ENCODE results near the gene POLG. TPM values are rescaled to one million over a fixed set of nuclear protein-coding genes. Genes with fewer than 3 reads are reported as not detected.
A peak's percentile ranks its signal among the peaks of the same experiment; 100 is the strongest.

POLG gene
- total and polyA plus RNA-seq, 2 experiments from 2014 or later = 28.8 to 74.1 TPM

GRCh38 chr15:89358435-89358754, 23.8 kb upstream of the POLG start:
- H3K27ac ChIP-seq (ENCODE audit: low read depth) = no peak overlapping the region
- H3F3A ChIP-seq (replicated peaks; ENCODE audit: low read depth) = peaks cover 10% of the 10 kb centered on the region; the same call in 1 of the 2 replicates
- no peak overlapping the region for H2AFZ ChIP-seq
- DNase-seq (ENCODE audit: low spot score) (peak; percentile 72), ATAC-seq (peak; percentile 46; the same call in 2 of the 3 replicates)
- no peaks in the 10 kb centered on the region for H3K9me2 ChIP-seq (ENCODE audit: insufficient read depth)
- peaks cover 18% of the 10 kb centered on the region for H3K4me1 Mint-ChIP-seq
- peak overlapping the region; percentile 65 for H3K4me3 Mint-ChIP-seq
- H3K36me3 Mint-ChIP-seq (ENCODE audit: low read depth) = peaks cover 3% of the 10 kb centered on the region; the same call in 1 of the 3 replicates
- H4K20me1 ChIP-seq (replicated peaks; ENCODE audit: insufficient read depth) = peaks cover 10% of the 10 kb centered on the region
- H3K27me3 Mint-ChIP-seq (ENCODE audit: insufficient read depth, low read depth, poor library complexity) = peaks cover 81% of the 10 kb centered on the region
- no peaks in the 10 kb centered on the region; the same call in 2 of the 3 replicates for H3K9me3 Mint-ChIP-seq
- H3K27me3 ChIP-seq (ENCODE audit: insufficient read depth) = peaks cover 94% of the 10 kb centered on the region
- peak overlapping the region; percentile 86; the same call in 1 of the 2 replicates for H3K4me2 ChIP-seq
- TF ChIP-seq CREB1 (CRISPR knock-in tag; IDR thresholded peaks at IDR 0.05; ENCODE audit: low read depth) = no peak
- peak overlapping the region; percentile 68 for H3K4me3 ChIP-seq
- H3K79me2 ChIP-seq (replicated peaks; ENCODE audit: insufficient read depth) = no peaks in the 10 kb centered on the region
- H3K36me3 ChIP-seq (ENCODE audit: insufficient read depth) = no peaks in the 10 kb centered on the region
- peaks cover 21% of the 10 kb centered on the region; the same call in 1 of the 2 replicates for H3K4me1 ChIP-seq (ENCODE audit: insufficient read depth)
- H3K27ac Mint-ChIP-seq = no peak overlapping the region

GRCh38 chr15:89356634-89357298, 22.1 kb upstream of the POLG start:
- Histone ChIP-seq H3K9me2 (ENCODE audit: insufficient read depth) (no peaks in the 10 kb centered on the region), H3K4me3 (no peak overlapping the region), H3K4me1 (ENCODE audit: insufficient read depth) (peaks cover 18% of the 10 kb centered on the region; the same call in 1 of the 2 replicates), H3K27me3 (ENCODE audit: insufficient read depth) (peaks cover 81% of the 10 kb centered on the region), H3K36me3 (ENCODE audit: insufficient read depth) (no peaks in the 10 kb centered on the region), H4K20me1 (replicated peaks; ENCODE audit: insufficient read depth) (peaks cover 10% of the 10 kb centered on the region), H3K79me2 (replicated peaks; ENCODE audit: insufficient read depth) (no peaks in the 10 kb centered on the region), H2AFZ (no peak overlapping the region), H3F3A (replicated peaks; ENCODE audit: low read depth) (peaks cover 8% of the 10 kb centered on the region; the same call in 1 of the 2 replicates), H3K4me2 (no peak overlapping the region), H3K27ac (ENCODE audit: low read depth) (no peak overlapping the region)
- Mint-ChIP-seq H3K9me3 (no peaks in the 10 kb centered on the region), H3K4me3 (no peak overlapping the region), H3K27me3 (ENCODE audit: insufficient read depth, low read depth, poor library complexity) (peaks cover 70% of the 10 kb centered on the region), H3K36me3 (ENCODE audit: low read depth) (peaks cover 3% of the 10 kb centered on the region; the same call in 1 of the 3 replicates), H3K27ac (no peak overlapping the region), H3K4me1 (peaks cover 18% of the 10 kb centered on the region)
- peak; percentile 41 for DNase-seq (ENCODE audit: low spot score)
- TF ChIP-seq EZH2 (IDR thresholded peaks at IDR 0.05; ENCODE audit: low read depth, unreplicated experiment) (no peak), ETS1 (IDR thresholded peaks at IDR 0.05) (no peak), CTCF (conservative IDR thresholded peaks at IDR 0.05; ENCODE audit: low read depth in 2 of 2) (peak; percentile 59 to 70), NANOG (IDR thresholded peaks at IDR 0.05; ENCODE audit: borderline replicate concordance) (no peak)
- no peak for ATAC-seq

- no peaks in the 10 kb centered on the region for H3K9me3 Mint-ChIP-seq
- DNase-seq (ENCODE audit: low spot score) (no peak), ATAC-seq (no peak)
- Histone ChIP-seq H2AFZ (no peak overlapping the region), H3K9me2 (ENCODE audit: insufficient read depth) (no peaks in the 10 kb centered on the region), H3K36me3 (ENCODE audit: insufficient read depth) (no peaks in the 10 kb centered on the region), H3K27ac (ENCODE audit: low read depth) (no peak overlapping the region), H4K20me1 (replicated peaks; ENCODE audit: insufficient read depth) (no peaks in the 10 kb centered on the region; the same call in 1 of the 2 replicates), H3F3A (replicated peaks; ENCODE audit: low read depth) (no peaks in the 10 kb centered on the region), H3K4me2 (no peak overlapping the region), H3K4me1 (ENCODE audit: insufficient read depth) (no peaks in the 10 kb centered on the region), H3K4me3 (no peak overlapping the region), H3K27me3 (ENCODE audit: insufficient read depth) (peaks cover 53% of the 10 kb centered on the region), H3K79me2 (replicated peaks; ENCODE audit: insufficient read depth) (no peaks in the 10 kb centered on the region)
- TF ChIP-seq STAT1 (IDR thresholded peaks at IDR 0.05; ENCODE audit: unreplicated experiment) (no peak), EZH2phosphoT487 (IDR thresholded peaks at IDR 0.05; ENCODE audit: unreplicated experiment) (no peak), ETS1 (IDR thresholded peaks at IDR 0.05) (no peak), CREB1 (CRISPR knock-in tag; IDR thresholded peaks at IDR 0.05; ENCODE audit: low read depth) (no peak), JUNB (IDR thresholded peaks at IDR 0.05; ENCODE audit: unreplicated experiment) (no peak), ZNF331 (CRISPR knock-in tag; IDR thresholded peaks at IDR 0.05; ENCODE audit: low read depth) (no peak), EZH2 (IDR thresholded peaks at IDR 0.05; ENCODE audit: low read depth, unreplicated experiment) (no peak), CTCF (conservative IDR thresholded peaks at IDR 0.05; ENCODE audit: low read depth in 2 of 2) (no peak), ZNF114 (CRISPR knock-in tag; IDR thresholded peaks at IDR 0.05) (no peak)
- H3K36me3 Mint-ChIP-seq (ENCODE audit: low read depth) = no peaks in the 10 kb centered on the region
- H3K27ac Mint-ChIP-seq = no peak overlapping the region
- H3K27me3 Mint-ChIP-seq (ENCODE audit: insufficient read depth, low read depth, poor library complexity) = peaks cover 44% of the 10 kb centered on the region
- H3K4me1 Mint-ChIP-seq = no peaks in the 10 kb centered on the region; the same call in 1 of the 3 replicates
- no peak overlapping the region for H3K4me3 Mint-ChIP-seq
Measured at GRCh38 chr15:89353991-89354390, 19.4 kb upstream of the POLG start.

Measured in GM23338 (cell line).